Midbrain (tissue), 1 donor: ENCODE data around the gene SERTAD2.

Experiments
- DNase-seq: peaks from one replicate; lab custom pipeline; 2025; lab: John Stamatoyannopoulos, UW

Gene SERTAD2, protein sequence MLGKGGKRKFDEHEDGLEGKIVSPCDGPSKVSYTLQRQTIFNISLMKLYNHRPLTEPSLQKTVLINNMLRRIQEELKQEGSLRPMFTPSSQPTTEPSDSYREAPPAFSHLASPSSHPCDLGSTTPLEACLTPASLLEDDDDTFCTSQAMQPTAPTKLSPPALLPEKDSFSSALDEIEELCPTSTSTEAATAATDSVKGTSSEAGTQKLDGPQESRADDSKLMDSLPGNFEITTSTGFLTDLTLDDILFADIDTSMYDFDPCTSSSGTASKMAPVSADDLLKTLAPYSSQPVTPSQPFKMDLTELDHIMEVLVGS

DNA sequence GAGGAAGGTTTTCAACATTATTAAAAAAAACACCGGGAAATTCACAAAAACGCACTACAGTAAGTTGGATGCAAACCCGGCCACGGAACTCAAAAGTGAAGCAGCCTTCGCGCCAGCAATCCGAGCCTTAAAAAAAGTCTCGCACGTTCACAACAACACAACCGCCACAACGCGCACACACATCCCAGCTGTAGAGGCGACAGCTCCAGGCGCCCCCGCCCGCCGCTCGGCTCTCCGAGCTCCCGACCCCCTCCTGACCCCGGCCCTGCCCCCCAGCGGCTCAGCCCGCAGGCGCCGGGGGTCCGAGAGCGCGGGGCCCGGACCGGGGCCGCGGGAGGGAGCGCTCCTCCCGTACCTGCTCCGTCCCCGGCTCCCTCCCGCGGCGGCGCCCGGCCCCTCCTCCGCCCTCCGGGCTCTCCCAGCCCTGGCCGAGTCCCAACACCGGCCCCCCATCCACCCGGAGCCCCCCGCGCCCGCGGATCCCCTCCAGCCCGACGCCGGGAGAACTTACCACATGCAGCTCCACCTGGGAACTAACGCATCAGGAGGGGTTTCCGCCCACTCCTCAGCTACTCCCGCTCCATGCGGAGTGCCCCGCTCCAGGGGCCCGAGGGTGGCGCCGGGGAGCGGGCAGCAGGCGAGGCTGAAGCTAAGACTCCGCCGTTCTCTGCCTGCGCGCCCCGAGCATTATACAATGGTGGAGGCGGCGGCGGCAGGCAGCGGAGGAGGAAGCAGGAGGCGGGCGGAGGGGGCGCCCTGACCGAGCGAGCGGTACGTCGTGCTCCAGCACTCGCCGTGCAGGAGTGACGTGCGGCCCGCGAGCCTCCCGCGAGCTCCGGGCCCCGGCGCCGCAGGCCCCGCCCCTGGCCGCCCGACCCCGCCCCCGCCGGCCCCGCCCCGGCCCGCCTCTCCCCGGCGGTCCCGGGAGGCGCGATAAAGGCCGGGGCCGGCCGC, at the start of gene SERTAD2:
Gene SERTAD2, minus strand, starts transcription at position 805 of the 954 bp plus-strand sequence. CDS start 17,042 bp downstream, outside the sequence.
- peak; percentile 88 for DNase-seq

- DNase-seq = no peak
Measured at GRCh38 chr2:64700133-64700809, 46.6 kb upstream of the SERTAD2 start.

GRCh38 chr2:64699712-64700111, 46.0 kb upstream of the SERTAD2 start:
- no peak for DNase-seq

GRCh38 chr2:64698668-64699444, 45.1 kb upstream of the SERTAD2 start:
- DNase-seq = no peak

DNA sequence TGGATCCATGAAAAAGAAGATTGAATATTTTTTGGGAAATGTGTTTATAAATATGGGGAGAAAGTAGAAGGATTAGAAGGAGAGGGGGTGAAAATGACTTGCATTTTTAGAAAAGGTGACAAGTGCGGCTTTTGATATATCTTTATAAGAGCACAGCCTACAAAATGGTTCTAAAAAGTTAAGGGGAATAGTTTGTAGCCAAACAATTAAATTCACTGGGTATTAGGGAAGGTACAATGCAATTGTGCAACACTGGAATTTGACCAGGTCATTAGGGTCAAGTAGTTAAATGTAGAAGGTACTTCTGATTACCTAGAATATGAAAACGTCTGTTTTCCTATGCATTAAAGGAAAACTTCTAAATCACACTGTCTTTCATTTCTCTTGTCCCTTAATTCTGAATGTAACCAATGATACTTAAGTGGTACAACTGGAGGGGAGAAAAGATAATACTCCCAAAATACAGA, 44.5 kb upstream of the SERTAD2 start:
- DNase-seq = no peak

DNA sequence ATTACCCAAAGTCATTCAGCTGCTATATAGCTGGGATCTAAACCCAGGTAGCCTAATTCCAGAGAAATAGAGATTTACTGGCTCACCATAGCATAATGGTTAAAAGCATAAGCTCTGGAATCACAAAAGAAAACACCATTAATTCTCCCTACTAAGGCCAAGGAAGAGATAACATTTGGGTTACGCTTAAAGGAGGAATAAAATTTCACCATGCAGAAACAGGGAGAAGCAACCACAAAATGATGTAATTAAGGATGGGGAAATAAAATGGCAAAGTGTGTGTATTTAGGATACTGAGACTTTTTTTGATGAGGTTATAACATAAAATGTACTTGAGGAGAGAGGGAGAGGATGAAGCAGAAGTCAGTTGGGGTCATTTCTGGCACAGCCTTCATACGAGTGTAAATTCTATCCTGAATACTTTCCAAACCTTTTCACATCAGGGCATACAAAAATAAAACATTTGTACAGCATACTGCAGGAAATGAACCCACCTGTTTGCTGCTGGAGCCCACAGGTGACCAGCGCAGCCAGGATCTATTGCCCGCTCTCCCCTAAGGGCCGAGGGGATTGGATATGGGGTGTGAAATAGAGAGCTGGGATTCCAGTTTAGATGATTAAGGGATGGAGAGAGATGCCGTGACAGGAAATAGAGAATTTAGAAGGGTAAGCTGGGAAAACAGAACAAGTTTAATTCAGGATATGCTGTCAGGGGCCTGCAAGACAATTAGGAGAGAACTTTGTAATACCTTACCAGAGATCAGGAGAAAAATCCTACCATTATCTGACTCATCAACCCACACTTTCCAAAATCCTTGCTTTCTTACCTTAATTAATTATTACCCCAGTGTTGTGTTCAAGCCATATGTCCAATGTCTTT, 43.8 kb upstream of the SERTAD2 start:
- DNase-seq = no peak

GRCh38 chr2:64696636-64697035, 42.9 kb upstream of the SERTAD2 start:
- no peak for DNase-seq

GRCh38 chr2:64695721-64696261, 42.1 kb upstream of the SERTAD2 start:
- DNase-seq = no peak

GRCh38 chr2:64692401-64692800, 38.7 kb upstream of the SERTAD2 start:
- DNase-seq = no peak

DNA sequence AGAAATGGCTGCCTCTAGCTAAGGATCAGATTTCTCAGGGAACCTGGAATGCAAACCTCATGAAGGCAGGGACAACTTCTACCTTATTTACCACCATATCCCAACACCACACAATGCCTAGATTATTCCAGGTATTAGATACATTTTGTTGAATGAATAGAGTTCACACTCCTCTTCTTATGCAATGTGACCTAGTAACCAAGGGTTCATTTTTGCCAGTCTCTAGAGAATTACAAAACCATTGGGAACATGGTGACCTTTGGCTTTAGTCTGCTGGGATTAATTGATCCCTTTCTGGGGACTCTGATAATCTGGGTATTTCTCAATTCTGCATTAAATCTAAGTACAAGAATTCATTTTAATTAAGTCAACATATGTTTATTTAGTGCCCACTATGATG, 35.2 kb upstream of the SERTAD2 start:
- no peak for DNase-seq

DNA sequence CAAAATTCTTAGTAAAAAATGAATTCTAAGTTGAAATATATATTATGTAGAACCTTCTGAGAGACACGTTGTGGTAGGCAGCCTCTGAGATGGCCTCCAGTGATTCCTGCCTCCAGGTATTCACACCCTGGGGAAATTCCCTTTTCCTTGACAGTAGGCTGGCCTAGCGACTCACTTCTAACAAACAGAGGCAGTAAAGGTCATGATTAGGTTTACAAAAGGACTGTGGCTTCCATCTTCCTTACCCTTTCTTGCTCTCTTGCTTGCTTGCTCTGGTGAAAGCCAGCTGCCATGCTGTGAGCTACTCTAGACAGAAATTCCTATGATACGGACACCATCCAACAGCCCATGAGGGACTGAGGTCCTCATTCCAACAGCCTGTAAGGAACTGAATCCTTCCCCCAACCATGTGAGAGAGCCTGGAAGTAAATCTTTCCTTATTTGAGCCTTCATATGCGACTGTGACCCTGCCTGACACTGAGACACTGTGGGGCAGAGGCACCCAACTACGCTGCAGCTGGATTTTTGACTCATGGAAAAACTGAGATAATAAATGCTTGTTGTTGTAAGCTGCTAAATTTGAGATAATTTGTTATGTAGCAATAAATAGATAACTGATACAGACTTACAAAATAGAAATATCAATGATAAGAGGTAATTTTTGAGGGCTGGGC, 32.7 kb upstream of the SERTAD2 start:
- no peak for DNase-seq

DNA sequence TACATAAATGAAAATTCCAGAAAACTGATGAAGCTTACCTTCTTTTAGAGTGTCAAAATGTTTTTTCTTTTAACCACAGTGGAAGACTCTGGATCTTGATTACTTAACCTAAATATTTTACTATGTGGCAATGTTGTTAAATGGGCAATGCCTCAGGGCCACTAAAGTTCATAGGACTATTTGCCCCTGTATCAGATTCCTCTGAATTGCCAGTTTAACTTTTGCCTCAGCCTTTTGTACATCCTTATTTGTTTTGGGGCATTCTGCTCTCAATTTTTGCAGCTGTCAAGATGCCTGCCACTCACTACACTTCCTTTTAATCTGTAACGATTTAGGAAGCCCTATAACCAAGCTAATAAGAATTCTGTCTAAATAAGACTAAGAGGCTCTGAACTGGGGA, 31.7 kb upstream of the SERTAD2 start:
- no peak for DNase-seq

- DNase-seq = no peak
Measured at GRCh38 chr2:64683771-64684510, 30.2 kb upstream of the SERTAD2 start.

DNA sequence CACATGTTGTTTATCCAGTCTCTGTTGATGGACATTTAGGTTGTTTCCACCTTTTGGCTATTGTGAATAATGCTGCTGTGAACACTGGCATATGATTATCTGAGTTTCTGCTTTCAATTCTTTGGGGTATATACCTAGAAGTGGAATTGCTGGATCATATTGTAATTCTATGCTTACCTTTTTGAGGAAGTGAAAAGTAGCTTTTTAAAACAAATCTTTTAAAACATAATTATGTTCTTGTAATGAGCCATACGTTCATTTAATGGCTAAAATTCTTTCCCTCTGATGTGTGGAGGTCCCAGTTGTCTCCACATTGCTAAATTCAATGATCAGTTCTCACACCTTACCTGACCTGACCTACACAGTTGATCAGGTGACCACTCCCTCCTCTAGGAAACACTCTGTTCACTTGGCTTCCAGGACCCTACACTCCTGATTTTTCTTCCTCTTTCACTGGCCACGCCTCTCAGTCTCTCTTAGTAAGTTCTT, 27.8 kb upstream of the SERTAD2 start:
- DNase-seq = no peak

- no peak for DNase-seq
Measured at GRCh38 chr2:64679673-64680425, 26.1 kb upstream of the SERTAD2 start.

- DNase-seq = no peak
Measured at GRCh38 chr2:64678771-64679590, 25.3 kb upstream of the SERTAD2 start.

- no peak for DNase-seq
Measured at GRCh38 chr2:64677530-64677929, 23.8 kb upstream of the SERTAD2 start.
